Measurements from ENCODE around the gene CMTM3.
"Not testable (repeated sequence)": the region's sequence is repeated elsewhere in the genome, so short reads cannot be mapped to it uniquely, and the experiment has no call there.

The CMTM3 gene

DNA sequence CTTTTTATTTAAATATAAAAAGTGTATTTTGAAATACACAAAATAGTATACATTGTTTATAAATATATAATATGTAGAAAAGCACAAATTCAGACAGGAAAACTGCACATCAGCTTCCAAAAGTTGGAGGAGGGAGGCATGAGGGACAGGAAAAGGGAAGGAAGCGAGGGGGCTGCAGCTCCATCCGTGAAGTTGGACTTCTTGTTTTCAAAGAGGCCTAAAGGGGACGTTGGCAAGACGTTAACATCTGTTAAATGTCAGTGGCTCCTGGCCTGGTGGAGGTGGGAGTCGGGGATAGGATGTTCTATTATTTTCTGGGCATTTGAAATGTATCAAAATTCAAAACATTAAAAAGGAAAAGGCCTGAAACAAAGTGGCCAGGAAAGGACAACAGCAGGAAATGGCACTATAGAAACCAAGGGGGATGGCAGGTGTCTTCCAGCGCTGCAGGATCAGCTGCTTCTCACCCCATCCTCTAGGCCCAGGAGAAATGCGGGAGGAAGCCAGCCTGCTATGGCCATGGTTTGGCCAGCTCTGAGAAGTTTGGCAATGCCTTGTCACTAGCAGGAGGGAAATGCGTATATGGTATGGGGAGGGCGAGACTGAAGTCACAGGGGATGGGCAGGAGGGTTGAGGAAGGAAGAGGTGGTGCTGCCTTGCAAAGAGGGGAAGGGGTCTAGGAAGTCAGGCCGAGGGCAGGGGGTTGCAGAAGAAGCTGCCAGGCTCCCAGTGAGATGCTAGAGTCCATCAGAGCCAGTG, 18.8 kb upstream of the CMTM3 start:
- DNase-seq = no peak

DNA sequence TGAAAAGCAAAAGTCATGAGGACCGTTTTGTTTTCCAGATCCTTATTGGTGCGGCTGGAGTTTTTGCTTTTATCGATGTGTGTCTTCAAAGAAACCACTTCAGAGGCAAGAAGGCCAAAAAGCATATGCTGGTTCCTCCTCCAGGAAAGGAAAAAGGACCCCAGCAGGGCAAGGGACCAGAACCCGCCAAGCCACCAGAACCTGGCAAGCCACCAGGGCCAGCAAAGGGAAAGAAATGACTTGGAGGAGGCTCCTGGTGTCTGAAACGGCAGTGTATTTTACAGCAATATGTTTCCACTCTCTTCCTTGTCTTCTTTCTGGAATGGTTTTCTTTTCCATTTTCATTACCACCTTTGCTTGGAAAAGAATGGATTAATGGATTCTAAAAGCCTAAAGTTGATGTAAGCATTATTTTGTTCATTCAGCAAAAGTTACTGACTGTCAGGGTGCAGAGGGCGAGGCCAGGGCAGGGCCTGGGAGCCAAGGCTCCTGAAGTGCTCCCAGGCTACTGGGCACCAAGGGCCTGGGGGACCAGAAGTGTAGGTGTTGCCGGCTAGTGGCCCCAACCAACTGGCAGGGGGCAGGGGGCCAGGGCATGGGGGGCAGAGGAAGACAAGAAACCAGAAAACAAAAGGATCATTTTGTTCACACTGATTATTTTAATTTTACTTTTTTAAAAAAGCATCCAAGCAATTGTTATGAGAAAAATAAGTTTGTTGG, 16.5 kb upstream of the CMTM3 start:
- no peak for DNase-seq

DNA sequence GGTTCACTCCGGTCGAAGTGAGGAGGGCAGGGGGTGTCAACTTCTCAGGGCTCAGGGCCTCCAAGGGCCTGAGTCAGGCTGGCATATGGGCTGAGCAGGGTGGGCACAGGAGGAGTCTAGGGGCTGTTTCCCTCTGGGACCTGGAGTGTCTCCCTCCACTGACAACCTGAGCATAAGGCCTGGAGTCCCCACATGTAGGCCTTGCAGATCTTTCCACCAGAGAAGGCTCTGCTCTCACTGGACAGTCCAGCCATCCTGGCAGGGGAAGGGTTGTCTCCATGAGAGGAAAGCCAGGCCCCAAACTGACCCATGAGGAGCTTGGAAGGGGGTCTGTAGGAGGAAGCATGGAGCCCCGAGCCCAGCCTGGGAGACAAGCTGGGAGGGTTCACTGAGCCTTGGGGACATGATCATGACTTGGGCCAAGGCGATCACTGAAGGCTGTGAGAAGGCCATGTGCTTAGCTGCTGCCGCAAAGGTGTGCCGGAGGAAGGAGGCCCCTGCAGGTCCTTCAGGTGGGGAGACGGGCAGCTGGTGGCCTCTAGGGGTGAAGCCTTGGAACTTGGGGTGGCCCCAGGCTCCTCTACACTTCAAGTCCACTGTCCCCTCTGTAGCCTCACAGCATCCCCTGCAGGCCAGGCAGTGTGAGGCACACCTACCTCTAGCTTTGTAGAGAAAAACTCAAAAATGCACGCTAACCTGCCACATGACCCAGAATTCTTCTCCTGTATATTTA, 15.4 kb upstream of the CMTM3 start:
- DNase-seq = no peak

DNA sequence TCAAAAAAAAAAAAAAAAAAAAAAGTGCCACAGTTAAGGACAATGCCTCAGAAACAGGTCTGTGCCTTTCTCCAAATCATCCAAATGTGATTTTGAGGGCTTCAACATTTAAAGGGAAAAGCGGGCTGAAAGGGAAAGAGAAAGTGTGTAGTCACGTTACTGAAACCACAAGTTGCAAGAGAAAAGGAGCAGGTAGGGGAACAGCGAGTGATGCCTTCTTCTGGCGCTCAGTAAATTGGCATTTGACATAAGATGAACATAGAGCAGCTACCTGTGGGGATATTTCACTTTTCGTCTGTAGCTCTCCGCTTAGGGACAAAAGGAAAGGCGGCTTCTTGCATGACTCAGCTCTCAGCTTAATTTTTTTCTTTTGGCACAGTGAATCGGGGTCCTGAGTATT, 14.2 kb upstream of the CMTM3 start:
- no peak for DNase-seq

- DNase-seq = no peak
Observed at GRCh38 chr16:66591018-66591417, 13.5 kb upstream of the CMTM3 start.

DNA sequence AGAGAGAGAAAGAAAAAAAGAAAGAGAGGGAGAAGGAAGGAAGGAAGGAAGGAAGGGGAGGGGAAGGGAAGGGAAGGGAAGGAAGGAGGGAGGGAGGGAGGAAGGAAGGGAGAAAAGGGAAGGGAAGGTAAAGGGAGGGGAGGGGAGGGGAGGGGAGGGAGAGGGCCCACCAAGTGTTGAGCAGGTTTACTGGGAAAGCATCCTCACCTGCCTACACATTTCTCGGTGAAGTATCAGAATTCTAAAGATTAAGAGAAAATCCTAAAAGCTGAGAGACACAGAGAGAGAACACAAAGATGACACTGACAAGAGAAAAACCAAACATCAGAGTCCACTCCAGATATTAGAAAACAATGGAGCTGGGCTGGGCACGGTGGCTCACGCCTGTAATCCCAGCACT, 12.3 kb upstream of the CMTM3 start:
- DNase-seq = no peak

GRCh38 chr16:66592814-66593213, 11.7 kb upstream of the CMTM3 start:
- DNase-seq = no peak

GRCh38 chr16:66594739-66595138, 9.8 kb upstream of the CMTM3 start:
- no peak for DNase-seq

GRCh38 chr16:66596559-66596958, 7.9 kb upstream of the CMTM3 start:
- DNase-seq = not testable (repeated sequence)

- no peak for DNase-seq
Observed at GRCh38 chr16:66596986-66597848, 7.3 kb upstream of the CMTM3 start.

GRCh38 chr16:66598111-66598510, 6.4 kb upstream of the CMTM3 start:
- DNase-seq = no peak

GRCh38 chr16:66599726-66600125, 4.8 kb upstream of the CMTM3 start:
- no peak for DNase-seq

DNA sequence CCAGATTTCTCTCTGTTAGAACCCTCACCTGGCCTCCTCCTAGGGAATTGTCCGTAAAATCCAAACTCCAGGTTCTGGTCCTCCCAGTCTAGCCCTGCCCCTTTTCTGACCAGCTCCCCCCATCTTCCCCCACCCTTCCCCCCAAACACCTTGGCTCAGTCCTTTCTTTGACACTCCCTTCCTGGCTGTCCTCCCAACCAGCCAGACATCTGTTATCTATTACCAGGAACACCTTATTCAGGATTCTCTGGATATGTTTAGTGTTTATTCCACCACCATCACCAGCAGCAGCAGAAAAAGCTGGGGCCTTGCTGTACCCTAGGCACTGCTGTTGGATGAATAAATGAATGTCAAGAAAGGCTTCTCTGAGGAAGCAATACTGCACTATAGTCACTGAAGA, 4.0 kb upstream of the CMTM3 start:
- no peak for DNase-seq

GRCh38 chr16:66601471-66601870, 3.0 kb upstream of the CMTM3 start:
- no peak for DNase-seq

DNA sequence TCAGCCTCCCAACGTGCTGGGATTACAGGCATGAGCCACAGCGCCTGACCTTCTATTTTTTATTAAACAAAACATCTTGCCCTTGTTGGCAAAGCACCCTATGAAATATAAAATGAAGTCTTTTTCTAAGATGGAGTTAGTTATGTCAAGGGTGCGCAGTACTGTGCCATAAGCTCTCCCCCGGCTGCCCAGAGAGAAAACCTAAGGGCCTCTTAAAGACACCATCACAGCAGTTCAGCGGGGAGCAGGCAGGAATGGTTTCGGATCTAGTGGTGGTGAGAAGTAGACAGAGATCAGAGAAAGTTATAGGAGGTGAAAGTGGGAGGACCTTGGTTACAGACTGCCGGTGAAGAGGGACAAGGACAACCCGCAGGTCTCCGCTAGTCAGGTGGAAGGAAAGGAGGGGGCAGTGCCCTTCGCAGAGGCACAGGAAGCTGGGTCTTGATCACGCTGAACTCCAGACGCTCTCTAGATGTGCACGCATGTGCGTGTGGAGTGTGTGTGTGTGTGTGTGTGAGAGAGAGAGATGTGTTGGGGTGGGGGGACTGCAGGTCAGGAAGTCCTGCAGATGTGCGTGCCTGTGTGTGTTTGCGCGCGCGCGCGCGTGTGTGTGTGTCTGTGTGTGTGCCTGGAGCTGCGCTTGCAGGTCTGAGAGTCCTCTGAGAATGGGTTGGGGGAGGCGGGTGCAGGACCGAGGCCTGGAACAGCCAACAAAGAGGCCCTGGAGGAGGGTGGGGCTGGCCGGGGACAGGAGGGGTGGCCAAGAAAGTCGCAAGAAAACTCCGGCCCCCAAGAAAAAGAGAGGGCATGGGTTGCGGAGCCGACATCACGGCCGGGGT, 748 bp upstream of the CMTM3 start:
- DNase-seq = no peak

GRCh38 chr16:66605177-66605978, 874 bp downstream of the CMTM3 start:
- no peak for DNase-seq

DNA sequence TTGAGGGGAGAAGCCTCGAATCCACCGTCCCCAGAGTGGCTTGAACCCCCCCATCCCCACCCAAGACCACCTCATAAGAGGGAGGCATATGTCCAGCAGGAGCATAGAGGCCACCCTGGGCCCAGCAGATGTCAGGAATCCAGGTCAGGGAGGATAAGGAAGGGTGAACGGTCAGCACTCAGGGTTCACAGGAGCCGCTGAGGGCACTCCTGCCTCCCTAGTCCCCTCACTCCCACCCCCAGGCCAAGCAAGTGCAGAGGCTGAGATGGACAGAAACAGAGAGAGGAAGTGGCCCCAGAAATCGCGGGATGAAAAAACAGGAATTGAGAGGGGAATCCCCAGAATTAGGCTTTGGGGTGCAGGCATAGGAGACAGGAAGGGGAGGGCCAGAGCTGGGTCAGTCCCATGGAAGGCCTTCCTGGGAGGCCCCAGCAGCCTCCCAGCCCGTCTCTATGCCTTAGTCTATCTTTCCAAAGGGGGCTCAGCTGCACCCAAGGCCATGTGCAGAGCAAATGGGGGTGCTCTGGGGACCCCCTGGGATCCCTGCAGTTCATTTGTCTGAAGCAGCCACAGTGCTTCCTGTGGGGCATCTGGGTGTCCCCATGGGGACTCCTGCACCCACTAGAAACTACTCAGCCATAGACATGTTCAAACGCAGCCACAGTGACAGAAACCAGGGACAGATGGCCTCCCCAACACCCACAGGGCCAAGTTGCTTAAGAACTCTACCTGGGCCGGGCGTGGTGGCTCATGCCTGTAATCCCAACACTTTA, 1.7 kb downstream of the CMTM3 start:
- no peak for DNase-seq

- no peak for DNase-seq
Observed at GRCh38 chr16:66608241-66609138, 4.0 kb downstream of the CMTM3 start.

DNA sequence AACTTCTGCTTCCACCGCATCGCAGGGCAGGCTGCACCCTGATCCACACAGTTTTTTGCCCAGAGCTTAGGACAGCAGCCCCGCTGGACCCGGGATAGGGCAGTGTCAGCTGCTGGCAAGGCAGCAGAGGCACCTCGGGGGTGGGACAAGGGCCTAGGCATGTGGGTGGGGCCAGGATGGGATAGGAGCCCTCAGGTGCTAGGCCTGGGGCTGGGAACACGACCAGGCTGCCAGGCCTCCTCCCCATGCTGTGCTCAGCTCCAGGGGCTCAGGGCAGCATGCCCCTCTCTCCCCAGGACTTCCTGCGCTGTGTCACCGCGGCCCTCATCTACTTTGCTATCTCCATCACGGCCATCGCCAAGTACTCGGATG, 4.6 kb downstream of the CMTM3 start:
- DNase-seq = no peak

Data from NCI-H446 treated with DMSO at 0.1 percent for 48 hours (cell line).